Hepatic stellate cell (primary cell): ENCODE measurements around the gene CDH18.

Source experiments
- DNase-seq: peaks from one replicate; pipeline ENCODE4 v3.0.0; 2011; ENCODE audit warnings: low spot score

Gene CDH18

GRCh38 chr5:19987612-19988361 is at the start of gene CDH18:
CDH18 (minus strand) TSS chr5:19988200; CDS start chr5:19838986, 149,214 bp downstream.
- DNase-seq = no peak

- DNase-seq = no peak
Measured at GRCh38 chr5:20034717-20035116, 46.7 kb upstream of the CDH18 start.

GRCh38 chr5:20033881-20034280 is 45.9 kb upstream of the CDH18 start:
- no peak for DNase-seq

GRCh38 chr5:20032896-20033295 is 44.9 kb upstream of the CDH18 start:
- no peak for DNase-seq

- DNase-seq = no peak
Measured at GRCh38 chr5:20030125-20030524, 42.1 kb upstream of the CDH18 start.

GRCh38 chr5:20029266-20029665 is 41.3 kb upstream of the CDH18 start:
- DNase-seq = no peak

GRCh38 chr5:20028506-20028905 is 40.5 kb upstream of the CDH18 start:
- DNase-seq = no peak

GRCh38 chr5:20023686-20024180 is 35.7 kb upstream of the CDH18 start:
- no peak for DNase-seq

- DNase-seq = no peak
Measured at GRCh38 chr5:20020247-20020646, 32.2 kb upstream of the CDH18 start.

- no peak for DNase-seq
Measured at GRCh38 chr5:20017021-20017420, 29.0 kb upstream of the CDH18 start.

- no peak for DNase-seq
Measured at GRCh38 chr5:20000416-20000815, 12.4 kb upstream of the CDH18 start.

- DNase-seq = no peak
Measured at GRCh38 chr5:19988457-19988856, 457 bp upstream of the CDH18 start.

- DNase-seq = no peak
Measured at GRCh38 chr5:19986806-19987205, 1.2 kb downstream of the CDH18 start.

- DNase-seq = no peak
Measured at GRCh38 chr5:19986031-19986619, 1.9 kb downstream of the CDH18 start.

GRCh38 chr5:19978476-19978875 is 9.5 kb downstream of the CDH18 start:
- DNase-seq = no peak

- no peak for DNase-seq
Measured at GRCh38 chr5:19977099-19977498, 10.9 kb downstream of the CDH18 start.

GRCh38 chr5:19975795-19976194 is 12.2 kb downstream of the CDH18 start:
- DNase-seq = no peak

GRCh38 chr5:19960451-19960850 is 27.5 kb downstream of the CDH18 start:
- DNase-seq = no peak

- DNase-seq = no peak
Measured at GRCh38 chr5:19959830-19960384, 28.1 kb downstream of the CDH18 start.

GRCh38 chr5:19950897-19951296 is 37.1 kb downstream of the CDH18 start:
- no peak for DNase-seq

GRCh38 chr5:19940192-19940591 is 47.8 kb downstream of the CDH18 start:
- no peak for DNase-seq

GRCh38 chr5:19930451-19930850 is 57.5 kb downstream of the CDH18 start:
- DNase-seq = no peak
